ENCODE results near the gene ARF1. TPM values are rescaled to one million over a fixed set of nuclear protein-coding genes. Genes with fewer than 3 reads are reported as not detected.
A peak's percentile ranks its signal among the peaks of the same experiment; 100 is the strongest.

The ARF1 gene
- total RNA-seq, 4 donors from 2014 or later: 284 to 385 (median 362) TPM

DNA sequence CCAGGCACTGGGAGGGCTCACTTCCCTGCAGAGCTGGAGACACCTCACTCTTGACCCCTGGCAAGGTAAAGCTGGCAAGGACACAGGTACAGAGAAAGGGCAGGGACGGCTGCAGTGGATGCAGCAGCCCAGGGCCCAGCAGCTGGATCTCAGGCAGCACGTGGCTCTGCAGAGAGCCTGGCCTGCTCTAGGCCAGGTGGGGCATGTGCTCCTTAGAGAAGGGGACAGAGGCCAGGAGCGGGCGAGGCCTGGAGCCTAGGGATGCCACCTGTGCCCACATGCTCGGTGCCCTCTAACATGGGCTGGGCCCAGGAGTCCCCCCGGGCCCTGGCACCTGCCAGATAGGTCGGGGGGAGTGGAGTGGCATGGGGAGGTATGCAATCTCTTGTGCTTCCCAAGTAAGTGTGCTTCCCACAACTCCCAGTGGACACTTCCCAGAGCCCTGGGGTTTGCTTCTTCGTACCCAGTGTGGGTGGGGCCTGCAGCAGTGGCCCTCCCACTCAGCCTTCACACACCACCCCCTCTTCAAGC lies 45.7 kb upstream of the ARF1 start:
- Histone ChIP-seq H3K36me3 (no peaks in the 10 kb centered on the region), H3K4me1 (peaks cover 13% of the 10 kb centered on the region), H3K27me3 (peaks cover 56% of the 10 kb centered on the region), H3K4me3 (no peak overlapping the region), H3K9me3 (no peaks in the 10 kb centered on the region), H3K27ac (no peak overlapping the region)
- no peak for TF ChIP-seq POLR2A (IDR thresholded peaks at IDR 0.05)
- TF ChIP-seq, protein P1, sequence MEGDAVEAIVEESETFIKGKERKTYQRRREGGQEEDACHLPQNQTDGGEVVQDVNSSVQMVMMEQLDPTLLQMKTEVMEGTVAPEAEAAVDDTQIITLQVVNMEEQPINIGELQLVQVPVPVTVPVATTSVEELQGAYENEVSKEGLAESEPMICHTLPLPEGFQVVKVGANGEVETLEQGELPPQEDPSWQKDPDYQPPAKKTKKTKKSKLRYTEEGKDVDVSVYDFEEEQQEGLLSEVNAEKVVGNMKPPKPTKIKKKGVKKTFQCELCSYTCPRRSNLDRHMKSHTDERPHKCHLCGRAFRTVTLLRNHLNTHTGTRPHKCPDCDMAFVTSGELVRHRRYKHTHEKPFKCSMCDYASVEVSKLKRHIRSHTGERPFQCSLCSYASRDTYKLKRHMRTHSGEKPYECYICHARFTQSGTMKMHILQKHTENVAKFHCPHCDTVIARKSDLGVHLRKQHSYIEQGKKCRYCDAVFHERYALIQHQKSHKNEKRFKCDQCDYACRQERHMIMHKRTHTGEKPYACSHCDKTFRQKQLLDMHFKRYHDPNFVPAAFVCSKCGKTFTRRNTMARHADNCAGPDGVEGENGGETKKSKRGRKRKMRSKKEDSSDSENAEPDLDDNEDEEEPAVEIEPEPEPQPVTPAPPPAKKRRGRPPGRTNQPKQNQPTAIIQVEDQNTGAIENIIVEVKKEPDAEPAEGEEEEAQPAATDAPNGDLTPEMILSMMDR (IDR thresholded peaks at IDR 0.05): no peak
- 36% methylated on average over 3 of the region's 8 CpGs for WGBS
- DNase-seq (ENCODE audit: low spot score in 2 of 2): peak; percentile 33 to 56

DNA sequence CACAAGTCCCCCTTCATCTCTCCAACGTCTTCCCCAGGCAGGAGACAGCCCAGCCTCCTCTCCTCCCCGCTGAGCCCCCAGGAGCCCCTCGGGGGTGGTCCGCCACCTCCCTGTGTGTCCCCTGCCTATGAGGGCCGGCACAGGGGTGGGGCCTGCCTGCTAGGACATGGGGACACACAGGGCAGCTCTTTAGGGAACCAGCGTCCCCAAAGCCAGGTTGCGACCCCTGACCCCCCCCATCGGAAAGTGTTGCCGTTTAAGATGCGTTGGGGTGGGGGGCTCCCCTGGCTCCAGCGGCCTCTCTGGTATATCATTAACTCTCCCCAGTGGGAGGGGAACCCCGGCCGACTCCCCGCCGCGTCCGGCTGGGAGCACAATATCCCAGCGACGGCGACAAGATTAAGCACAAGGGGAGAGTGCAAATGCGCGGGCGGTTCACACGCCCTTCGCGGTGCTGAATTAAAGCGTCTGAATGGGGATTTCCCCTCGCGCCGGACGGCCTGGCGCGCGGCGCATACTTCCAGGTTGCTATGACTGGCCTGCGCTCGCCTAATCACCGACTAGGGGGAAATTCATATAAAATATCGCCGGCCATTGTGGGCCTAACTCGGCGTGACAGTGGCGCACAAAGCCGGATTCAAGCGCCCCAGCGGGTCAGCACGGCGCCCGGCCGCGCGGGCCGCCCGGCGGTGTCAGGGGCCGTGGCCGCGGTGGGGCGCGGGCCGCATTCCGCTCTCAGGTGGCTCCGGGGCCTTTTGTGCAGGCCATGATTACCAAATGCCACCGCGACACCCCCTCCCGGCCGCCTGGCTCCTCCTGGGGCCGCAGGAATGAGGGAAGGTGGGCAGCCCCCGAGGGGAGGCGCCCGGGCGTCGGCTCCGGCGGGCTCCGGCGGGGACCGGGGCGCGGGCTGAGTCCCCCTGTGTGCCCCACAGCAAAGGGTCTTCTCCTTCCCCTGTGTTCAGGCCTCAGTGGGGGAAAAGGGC lies 44.8 kb upstream of the ARF1 start:
- Histone ChIP-seq H3K27me3 (peaks cover 56% of the 10 kb centered on the region), H3K27ac (no peak overlapping the region), H3K4me3 (peak overlapping the region; percentile 47), H3K9me3 (no peaks in the 10 kb centered on the region), H3K4me1 (peaks cover 13% of the 10 kb centered on the region), H3K36me3 (no peaks in the 10 kb centered on the region)
- 20% methylated on average over 4 of the region's 80 CpGs for WGBS
- TF ChIP-seq POLR2AphosphoS5 (IDR thresholded peaks at IDR 0.05): no peak
- TF ChIP-seq POLR2A (IDR thresholded peaks at IDR 0.05): no peak
- TF ChIP-seq EP300 (IDR thresholded peaks at IDR 0.05): no peak
- TF ChIP-seq, protein P1 (IDR thresholded peaks at IDR 0.05): no peak
- DNase-seq (ENCODE audit: low spot score in 2 of 2): peak; percentile 53 to 69

DNA sequence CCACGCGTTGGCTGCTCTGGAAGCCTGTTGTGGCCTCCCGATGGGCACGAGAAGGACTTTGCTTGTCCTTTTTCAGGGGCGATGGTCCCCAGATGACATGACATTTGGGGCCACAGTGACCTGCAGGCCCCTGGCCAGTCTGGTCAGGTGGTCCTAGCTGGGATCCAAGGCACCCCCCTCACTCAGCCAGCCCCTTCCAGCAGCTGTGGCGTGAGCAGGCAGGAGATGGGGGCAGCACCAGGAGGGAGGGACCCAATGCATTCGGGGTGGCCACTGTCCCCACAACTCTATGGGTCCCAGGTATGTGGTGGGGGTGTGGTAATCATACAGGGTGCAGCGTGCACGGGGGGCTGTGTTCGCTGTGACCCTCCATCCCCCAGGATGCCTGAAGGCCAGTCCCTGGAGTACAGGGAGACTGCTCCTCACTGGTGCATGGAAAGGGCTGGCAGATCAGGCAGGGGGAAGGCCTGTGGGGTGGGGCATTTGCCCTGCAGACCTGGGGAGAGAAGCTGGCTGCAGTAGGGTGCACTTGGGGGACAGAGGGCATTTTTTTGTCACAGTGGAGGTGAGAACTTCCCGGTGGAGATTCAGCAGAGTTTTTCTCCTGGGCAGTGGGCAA lies 44.0 kb upstream of the ARF1 start:
- DNase-seq (ENCODE audit: low spot score in 2 of 2): peak; percentile 26 to 62
- peaks cover 13% of the 10 kb centered on the region for H3K4me1 ChIP-seq
- H3K36me3 ChIP-seq: no peaks in the 10 kb centered on the region
- no peaks in the 10 kb centered on the region for H3K9me3 ChIP-seq
- 100% methylated on average over 1 of the region's 11 CpGs for WGBS
- TF ChIP-seq POLR2A (IDR thresholded peaks at IDR 0.05): no peak
- TF ChIP-seq, protein P1 (IDR thresholded peaks at IDR 0.05): no peak
- TF ChIP-seq POLR2AphosphoS5 (IDR thresholded peaks at IDR 0.05): no peak
- TF ChIP-seq EP300 (IDR thresholded peaks at IDR 0.05): no peak
- peaks cover 56% of the 10 kb centered on the region for H3K27me3 ChIP-seq
- H3K4me3 ChIP-seq: peak overlapping the region; percentile 47
- no peak overlapping the region for H3K27ac ChIP-seq

DNA sequence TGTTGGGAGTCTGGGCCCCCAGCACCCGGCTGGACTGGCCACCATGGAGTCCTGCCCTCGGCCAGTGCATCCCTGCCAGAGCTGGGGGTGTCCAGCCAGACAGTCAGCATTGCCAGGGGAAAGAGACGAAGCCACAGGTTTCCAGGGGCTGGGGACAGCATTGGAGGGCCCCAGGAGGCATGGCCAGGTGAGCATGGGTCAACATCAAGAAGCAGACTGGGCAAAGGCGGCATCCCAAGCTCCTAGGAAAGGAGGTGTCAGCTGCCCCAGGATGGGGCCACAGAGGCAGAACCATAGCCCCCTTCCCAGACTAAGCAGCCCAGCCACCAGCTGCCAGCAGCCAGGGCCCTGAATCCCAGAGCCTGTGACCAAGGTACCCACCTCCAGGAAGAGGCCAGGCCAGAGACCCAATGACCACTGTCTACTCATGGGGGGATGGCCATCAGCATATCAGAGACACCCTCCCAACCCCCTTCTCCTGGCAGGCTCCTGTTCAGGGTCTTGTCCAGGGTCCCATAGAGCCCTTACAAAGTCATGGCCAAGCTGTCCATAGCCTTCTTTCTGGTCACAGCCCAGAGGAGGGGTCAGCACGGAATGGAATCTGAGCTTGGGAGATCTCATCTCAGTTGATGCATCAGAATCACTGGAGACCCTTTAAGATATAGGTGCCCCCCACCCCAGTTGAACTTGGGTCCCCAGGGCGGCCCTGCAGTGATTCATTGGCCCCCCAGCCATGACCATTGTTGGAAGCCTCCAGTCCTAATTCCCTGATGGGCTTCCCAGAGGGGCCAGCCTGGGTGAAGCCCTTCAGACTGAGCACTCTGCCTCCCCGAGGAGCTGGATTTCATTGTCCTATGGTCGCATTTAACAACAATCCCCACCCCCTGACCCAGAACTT lies 43.3 kb upstream of the ARF1 start:
- Histone ChIP-seq H3K36me3 (no peaks in the 10 kb centered on the region), H3K27me3 (peaks cover 56% of the 10 kb centered on the region), H3K4me1 (peaks cover 13% of the 10 kb centered on the region), H3K4me3 (no peak overlapping the region), H3K9me3 (no peaks in the 10 kb centered on the region), H3K27ac (no peak overlapping the region)
- TF ChIP-seq, protein P1 (IDR thresholded peaks at IDR 0.05): no peak
- TF ChIP-seq POLR2A (IDR thresholded peaks at IDR 0.05) (no peak), POLR2AphosphoS5 (IDR thresholded peaks at IDR 0.05) (no peak), EP300 (IDR thresholded peaks at IDR 0.05) (no peak)
- DNase-seq (ENCODE audit: low spot score in 2 of 2): peak; percentile 37 to 63
- WGBS: 80% methylated on average over 4 of the region's 8 CpGs

Measured in suprapubic skin (tissue), 4 donors.